Measurements from ENCODE around the gene MAPK8IP1.

DNA sequence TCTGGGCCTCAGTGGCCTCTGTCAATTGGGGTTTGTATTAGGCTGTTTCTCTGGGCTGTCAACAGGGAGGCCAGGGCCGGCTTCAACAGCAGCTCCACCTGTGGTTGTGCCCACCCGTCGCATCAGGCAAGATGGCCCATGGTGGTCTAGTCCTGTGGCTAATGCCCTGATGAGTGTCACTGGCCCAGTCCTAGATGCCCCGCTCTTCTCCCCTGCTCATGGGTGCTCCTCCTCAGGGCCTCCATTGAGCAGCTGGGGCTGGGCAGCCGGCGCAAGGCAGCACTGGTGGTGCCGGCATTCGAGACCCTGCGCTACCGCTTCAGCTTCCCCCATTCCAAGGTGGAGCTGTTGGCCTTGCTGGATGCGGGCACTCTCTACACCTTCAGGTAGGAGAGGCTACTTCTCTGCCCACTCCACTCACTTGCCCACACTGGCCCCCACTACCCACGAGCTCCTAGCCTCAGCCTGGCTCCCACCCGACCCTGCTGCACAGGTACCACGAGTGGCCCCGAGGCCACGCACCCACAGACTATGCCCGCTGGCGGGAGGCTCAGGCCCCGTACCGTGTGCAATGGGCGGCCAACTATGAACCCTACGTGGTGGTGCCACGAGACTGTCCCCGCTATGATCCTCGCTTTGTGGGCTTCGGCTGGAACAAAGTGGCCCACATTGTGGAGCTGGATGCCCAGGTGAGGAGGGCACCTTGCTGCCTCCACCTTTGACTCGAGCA lies 42.4 kb downstream of the MAPK8IP1 start:
- TF ChIP-seq, protein P1, sequence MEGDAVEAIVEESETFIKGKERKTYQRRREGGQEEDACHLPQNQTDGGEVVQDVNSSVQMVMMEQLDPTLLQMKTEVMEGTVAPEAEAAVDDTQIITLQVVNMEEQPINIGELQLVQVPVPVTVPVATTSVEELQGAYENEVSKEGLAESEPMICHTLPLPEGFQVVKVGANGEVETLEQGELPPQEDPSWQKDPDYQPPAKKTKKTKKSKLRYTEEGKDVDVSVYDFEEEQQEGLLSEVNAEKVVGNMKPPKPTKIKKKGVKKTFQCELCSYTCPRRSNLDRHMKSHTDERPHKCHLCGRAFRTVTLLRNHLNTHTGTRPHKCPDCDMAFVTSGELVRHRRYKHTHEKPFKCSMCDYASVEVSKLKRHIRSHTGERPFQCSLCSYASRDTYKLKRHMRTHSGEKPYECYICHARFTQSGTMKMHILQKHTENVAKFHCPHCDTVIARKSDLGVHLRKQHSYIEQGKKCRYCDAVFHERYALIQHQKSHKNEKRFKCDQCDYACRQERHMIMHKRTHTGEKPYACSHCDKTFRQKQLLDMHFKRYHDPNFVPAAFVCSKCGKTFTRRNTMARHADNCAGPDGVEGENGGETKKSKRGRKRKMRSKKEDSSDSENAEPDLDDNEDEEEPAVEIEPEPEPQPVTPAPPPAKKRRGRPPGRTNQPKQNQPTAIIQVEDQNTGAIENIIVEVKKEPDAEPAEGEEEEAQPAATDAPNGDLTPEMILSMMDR (IDR thresholded peaks at IDR 0.05), result no peak
- no peak for TF ChIP-seq EP300 (IDR thresholded peaks at IDR 0.05)

Measured in stomach (tissue), 4 donors.